Stomach smooth muscle (tissue), 2 donors: ENCODE data around the gene C16orf96.

Experiments
- H3K27ac ChIP-seq: one replicate; pipeline ENCODE4 v1.7.0; 2013; ENCODE audit warnings: mild to moderate bottlenecking, low read length, inconsistent platforms
- H3K27me3 ChIP-seq, 2 donors: one replicate each; pipeline ENCODE4 v1.7.0; 2013; ENCODE audit warnings: low read length in 2 of 2; ENCODE audit not compliant: insufficient read depth in 2 of 2, control insufficient read depth in 1 of 2
- H3K36me3 ChIP-seq, 2 donors: one replicate each; pipeline ENCODE4 v1.7.0; 2013; ENCODE audit warnings: low read length in 2 of 2; ENCODE audit not compliant: control insufficient read depth in 2 of 2, insufficient read depth in 2 of 2
- H3K4me1 ChIP-seq: one replicate; pipeline ENCODE4 v1.7.0; 2013; ENCODE audit warnings: low read length; ENCODE audit not compliant: control insufficient read depth, insufficient read depth
- H3K4me3 ChIP-seq, 2 donors: one replicate each; pipeline ENCODE4 v1.7.0; 2013; ENCODE audit warnings: low read length in 2 of 2
- H3K9ac ChIP-seq, 2 donors: one replicate each; pipeline ENCODE4 v1.7.0; 2013; ENCODE audit warnings: low read length in 2 of 2, mild to moderate bottlenecking in 1 of 2
- H3K9me3 ChIP-seq, 2 donors: one replicate each; pipeline ENCODE4 v1.7.0; 2013; ENCODE audit warnings: low read length in 2 of 2; ENCODE audit not compliant: control insufficient read depth in 2 of 2
- donor health status: healthy.
- donor health status: Pancreatic carcinoma.

The C16orf96 gene

DNA sequence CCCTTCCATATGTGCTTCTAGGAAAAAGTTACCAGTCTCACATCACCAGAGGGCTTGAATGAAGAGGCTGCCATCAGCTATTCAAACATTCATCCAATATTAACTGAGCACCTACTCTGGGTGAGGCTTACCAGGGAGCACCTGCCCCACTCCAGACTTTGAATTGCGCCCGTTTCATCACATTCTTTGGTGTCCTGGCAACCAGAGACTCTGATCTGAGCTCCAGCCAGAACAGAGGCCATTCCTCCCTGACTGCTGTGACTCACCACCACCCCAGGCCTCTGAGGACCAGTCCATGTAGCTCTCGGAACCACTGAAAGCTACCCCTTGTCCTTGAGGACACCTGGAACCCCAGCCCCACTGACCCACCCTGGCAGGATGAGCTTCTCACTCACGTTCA, at the start of gene C16orf96:
Gene C16orf96 (plus strand): TSS at position 229 of the 400 bp plus-strand sequence. CDS start 150 bp downstream, at position 379.
- Histone ChIP-seq H3K36me3 (no peaks in the 10 kb centered on the region), H3K27me3 (peaks cover 0 to 2% of the 10 kb centered on the region in 2 donors)

DNA sequence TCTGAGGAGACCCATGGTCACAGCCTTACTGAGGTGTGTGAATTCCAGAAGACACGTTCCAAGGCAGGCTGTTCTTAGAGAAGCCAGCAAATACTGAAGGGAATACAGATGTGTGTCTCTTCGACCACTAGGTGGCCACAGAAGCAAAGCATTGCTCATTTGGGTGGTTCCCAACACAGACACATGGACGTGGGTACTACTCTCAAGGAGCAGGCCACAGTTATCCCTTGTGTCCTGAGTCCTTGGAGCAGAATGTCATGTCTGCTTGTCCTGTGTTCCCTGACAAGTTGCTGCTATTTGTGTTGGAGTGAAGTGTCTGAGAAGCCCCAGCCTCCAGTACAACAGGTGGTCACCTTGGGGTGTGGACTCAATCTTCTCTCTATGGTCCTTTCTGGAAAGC, 49.7 kb upstream of the C16orf96 start:
- peak overlapping the region; percentile 49 for H3K27ac ChIP-seq
- no peak overlapping the region for H3K4me3 ChIP-seq
- peaks cover 15 to 38% of the 10 kb centered on the region in 2 donors for H3K36me3 ChIP-seq
- peaks cover 18% of the 10 kb centered on the region for H3K4me1 ChIP-seq
- no peaks in the 10 kb centered on the region for H3K27me3 ChIP-seq
- H3K9me3 ChIP-seq: no peaks in the 10 kb centered on the region
- H3K9ac ChIP-seq: peak overlapping the region; percentile 16 to 36

More for the DNA sequence above, at the start of gene C16orf96:
- no peak within 1 kb of the TSS for H3K27ac ChIP-seq
- H3K9me3 ChIP-seq: no peaks in the 10 kb centered on the region
- H3K4me3 ChIP-seq: no peak within 1 kb of the TSS
- H3K9ac ChIP-seq: no peak within 1 kb of the TSS
- peaks cover 2% of the 10 kb centered on the region for H3K4me1 ChIP-seq

DNA sequence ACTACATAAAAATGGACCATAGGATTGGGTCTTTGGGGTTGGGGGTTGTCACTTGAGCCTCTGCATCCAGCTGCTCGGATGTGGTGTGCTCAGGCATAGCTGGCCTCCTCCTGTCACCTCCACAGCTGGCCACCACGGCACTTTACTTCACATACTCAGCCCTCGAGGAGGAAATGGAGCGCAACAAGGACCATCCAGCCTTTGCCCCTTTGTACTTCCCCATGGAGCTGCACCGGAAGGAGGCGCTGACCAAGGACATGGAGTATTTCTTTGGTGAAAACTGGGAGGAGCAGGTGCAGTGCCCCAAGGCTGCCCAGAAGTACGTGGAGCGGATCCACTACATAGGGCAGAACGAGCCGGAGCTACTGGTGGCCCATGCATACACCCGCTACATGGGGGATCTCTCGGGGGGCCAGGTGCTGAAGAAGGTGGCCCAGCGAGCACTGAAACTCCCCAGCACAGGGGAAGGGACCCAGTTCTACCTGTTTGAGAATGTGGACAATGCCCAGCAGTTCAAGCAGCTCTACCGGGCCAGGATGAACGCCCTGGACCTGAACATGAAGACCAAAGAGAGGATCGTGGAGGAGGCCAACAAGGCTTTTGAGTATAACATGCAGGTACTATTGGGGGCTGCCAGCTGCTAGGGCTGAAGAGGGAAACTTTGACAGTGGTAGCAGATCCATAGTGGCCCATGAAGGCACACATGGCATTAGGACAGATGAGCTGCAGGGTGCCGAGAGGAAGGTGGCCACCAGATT, 48.4 kb upstream of the C16orf96 start:
- no peaks in the 10 kb centered on the region for H3K27me3 ChIP-seq
- no peaks in the 10 kb centered on the region for H3K9me3 ChIP-seq
- peaks cover 25 to 45% of the 10 kb centered on the region in 2 donors for H3K36me3 ChIP-seq
- no peak overlapping the region for H3K27ac ChIP-seq
- H3K4me3 ChIP-seq: no peak overlapping the region
- H3K4me1 ChIP-seq: peaks cover 21% of the 10 kb centered on the region
- no peak overlapping the region for H3K9ac ChIP-seq

GRCh38 chr16:4508806-4509205, 47.3 kb upstream of the C16orf96 start:
- H3K9me3 ChIP-seq: no peaks in the 10 kb centered on the region
- no peak overlapping the region for H3K4me3 ChIP-seq
- H3K4me1 ChIP-seq: peaks cover 26% of the 10 kb centered on the region
- peaks cover 29 to 45% of the 10 kb centered on the region in 2 donors for H3K36me3 ChIP-seq
- H3K9ac ChIP-seq: no peak overlapping the region
- H3K27ac ChIP-seq: no peak overlapping the region
- no peaks in the 10 kb centered on the region for H3K27me3 ChIP-seq

DNA sequence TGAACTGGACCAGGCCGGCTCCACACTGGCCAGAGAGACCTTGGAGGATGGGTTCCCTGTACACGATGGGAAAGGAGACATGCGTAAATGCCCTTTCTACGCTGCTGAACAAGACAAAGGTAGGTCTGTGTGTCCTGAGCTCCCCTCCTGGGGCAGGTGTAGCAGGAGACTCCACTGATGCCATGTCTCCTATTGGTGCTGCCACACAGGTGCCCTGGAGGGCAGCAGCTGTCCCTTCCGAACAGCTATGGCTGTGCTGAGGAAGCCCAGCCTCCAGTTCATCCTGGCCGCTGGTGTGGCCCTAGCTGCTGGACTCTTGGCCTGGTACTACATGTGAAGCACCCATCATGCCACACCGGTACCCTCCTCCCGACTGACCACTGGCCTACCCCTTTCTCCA, 46.7 kb upstream of the C16orf96 start:
- Histone ChIP-seq H3K9ac (no peak overlapping the region), H3K4me3 (no peak overlapping the region), H3K27ac (no peak overlapping the region), H3K9me3 (no peaks in the 10 kb centered on the region), H3K4me1 (peaks cover 31% of the 10 kb centered on the region), H3K36me3 (peaks cover 29 to 45% of the 10 kb centered on the region in 2 donors), H3K27me3 (no peaks in the 10 kb centered on the region)

DNA sequence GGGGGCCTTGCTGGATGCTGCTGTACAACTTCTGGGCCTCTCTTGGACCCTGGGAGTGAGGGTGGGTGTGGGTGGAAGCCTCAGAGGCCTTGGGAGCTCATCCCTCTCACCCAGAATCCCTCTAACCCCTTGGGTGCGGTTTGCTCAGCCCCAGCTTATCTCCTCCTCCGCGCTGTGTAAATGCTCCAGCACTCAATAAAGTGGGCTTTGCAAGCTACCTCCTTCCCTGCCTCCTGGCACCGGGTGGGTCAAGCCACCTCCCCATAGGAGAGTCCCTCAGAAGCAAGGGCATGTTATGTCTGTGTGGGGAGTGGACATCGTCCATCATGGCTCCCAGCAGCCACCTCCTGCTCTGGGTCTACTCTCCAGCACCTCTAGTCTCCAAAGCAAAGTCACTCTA, 46.0 kb upstream of the C16orf96 start:
- H3K27me3 ChIP-seq: no peaks in the 10 kb centered on the region
- H3K4me1 ChIP-seq: peaks cover 35% of the 10 kb centered on the region
- no peak overlapping the region for H3K9ac ChIP-seq
- no peak overlapping the region for H3K4me3 ChIP-seq
- no peak overlapping the region for H3K27ac ChIP-seq
- no peaks in the 10 kb centered on the region for H3K9me3 ChIP-seq
- peaks cover 29 to 45% of the 10 kb centered on the region in 2 donors for H3K36me3 ChIP-seq

DNA sequence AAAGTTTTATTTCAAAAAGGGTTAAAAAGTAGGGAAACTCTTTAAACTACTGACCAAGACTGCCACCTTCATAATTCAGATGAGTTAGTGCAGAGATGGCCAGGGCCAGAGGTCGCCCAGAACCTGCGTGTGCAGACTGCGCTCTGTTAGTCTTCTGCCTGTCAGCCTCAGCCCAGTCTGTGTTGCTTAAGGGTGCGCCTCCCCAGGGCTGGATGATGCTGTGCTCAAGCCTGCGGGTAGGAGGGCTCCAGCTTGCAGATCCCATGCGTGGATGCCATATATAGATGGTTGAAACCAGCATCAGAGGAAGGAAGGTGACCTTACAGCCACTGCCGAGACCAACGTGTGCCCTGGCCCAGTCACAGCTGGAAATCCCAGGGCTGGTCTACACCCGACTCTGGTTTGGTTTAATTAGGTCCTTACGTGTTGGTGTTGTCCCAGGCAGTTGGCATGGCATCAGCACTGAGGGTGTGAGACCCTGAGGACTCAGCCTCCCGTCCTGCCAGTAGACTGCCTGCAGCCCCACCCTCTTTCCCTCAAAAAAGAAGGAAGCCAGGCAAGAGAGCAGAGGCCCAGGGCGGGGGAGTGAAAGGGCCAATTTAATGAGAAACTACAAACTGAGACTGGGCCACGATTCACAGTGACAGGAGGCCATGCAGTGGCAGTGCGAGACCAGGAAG, 45.3 kb upstream of the C16orf96 start:
- Histone ChIP-seq H3K4me3 (no peak overlapping the region), H3K9ac (peak overlapping the region in 1 of 2 donors; percentile 51), H3K36me3 (peaks cover 29 to 42% of the 10 kb centered on the region in 2 donors), H3K4me1 (peaks cover 39% of the 10 kb centered on the region), H3K9me3 (no peaks in the 10 kb centered on the region), H3K27me3 (no peaks in the 10 kb centered on the region), H3K27ac (peak overlapping the region; percentile 83)

DNA sequence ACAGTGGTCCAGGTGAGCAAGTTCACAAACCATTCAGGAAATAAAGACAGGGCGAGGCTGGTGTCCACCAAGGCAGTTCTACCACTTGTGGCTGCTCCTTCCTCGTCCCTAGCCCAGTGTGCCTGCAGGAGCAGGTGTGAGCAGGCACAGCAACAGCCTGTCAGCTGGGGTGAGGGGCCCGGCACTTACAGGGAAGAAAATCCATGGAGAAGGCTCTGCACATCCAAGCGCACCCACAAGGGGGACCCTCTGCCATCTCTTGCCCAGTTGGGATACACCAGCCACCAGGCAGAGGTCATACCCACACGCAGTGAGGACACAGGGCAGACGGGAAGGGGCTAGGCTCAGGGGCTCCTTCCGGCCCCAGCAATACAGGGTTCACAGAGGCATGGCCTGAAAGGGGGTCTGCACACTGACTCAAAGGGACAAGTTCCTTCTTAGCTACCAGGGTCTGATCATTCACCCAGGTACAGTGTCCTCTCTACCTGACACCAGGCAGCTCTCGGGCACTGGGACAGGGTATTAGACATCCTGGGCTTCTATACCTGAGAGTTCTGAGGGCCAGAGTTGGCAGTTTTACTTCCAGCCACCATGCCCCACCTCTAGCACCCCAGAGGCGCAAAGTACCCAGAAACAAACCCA, 44.6 kb upstream of the C16orf96 start:
- peak overlapping the region; percentile 83 for H3K27ac ChIP-seq
- H3K9ac ChIP-seq: peak overlapping the region in 1 of 2 donors; percentile 51
- no peak overlapping the region for H3K4me3 ChIP-seq
- H3K9me3 ChIP-seq: no peaks in the 10 kb centered on the region
- H3K4me1 ChIP-seq: peaks cover 36% of the 10 kb centered on the region
- peaks cover 29 to 40% of the 10 kb centered on the region in 2 donors for H3K36me3 ChIP-seq
- H3K27me3 ChIP-seq: no peaks in the 10 kb centered on the region

DNA sequence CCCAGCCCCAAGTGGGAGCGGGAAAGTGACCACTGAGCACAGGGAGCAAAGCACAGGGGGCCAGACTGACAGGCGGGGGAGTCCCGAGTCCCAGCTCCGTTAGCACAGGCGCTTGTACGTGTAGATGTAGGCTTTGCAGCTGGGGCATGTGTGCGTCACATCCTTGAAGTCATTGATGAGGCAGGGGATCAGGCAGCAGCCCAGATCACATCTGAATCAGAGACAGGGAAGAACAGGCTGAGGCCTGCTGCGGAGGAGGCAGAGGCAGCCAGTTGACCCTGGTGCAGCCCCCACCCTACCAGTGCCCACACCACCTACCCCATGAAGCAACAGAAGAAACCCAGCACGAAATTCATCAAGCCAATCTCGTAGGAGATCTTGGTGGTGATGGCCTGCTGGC, 43.7 kb upstream of the C16orf96 start:
- H3K9me3 ChIP-seq: no peaks in the 10 kb centered on the region
- no peaks in the 10 kb centered on the region for H3K27me3 ChIP-seq
- H3K27ac ChIP-seq: no peak overlapping the region
- no peak overlapping the region for H3K9ac ChIP-seq
- H3K36me3 ChIP-seq: peaks cover 27 to 38% of the 10 kb centered on the region in 2 donors
- no peak overlapping the region for H3K4me3 ChIP-seq
- H3K4me1 ChIP-seq: peaks cover 33% of the 10 kb centered on the region

GRCh38 chr16:4513086-4513860, 42.9 kb upstream of the C16orf96 start:
- H3K36me3 ChIP-seq: peaks cover 19 to 30% of the 10 kb centered on the region in 2 donors
- peak overlapping the region; percentile 41 for H3K27ac ChIP-seq
- no peak overlapping the region for H3K9ac ChIP-seq
- peaks cover 33% of the 10 kb centered on the region for H3K4me1 ChIP-seq
- H3K9me3 ChIP-seq: no peaks in the 10 kb centered on the region
- H3K27me3 ChIP-seq: no peaks in the 10 kb centered on the region
- H3K4me3 ChIP-seq: no peak overlapping the region
